Bronchial epithelial cell (primary cell): Measurements from ENCODE around the gene PDE6G. TPM values are rescaled to one million over a fixed set of nuclear protein-coding genes. Genes with fewer than 3 reads are reported as not detected.
A peak's percentile ranks its signal among the peaks of the same experiment; 100 is the strongest.

Experiments
- DNase-seq: peaks from one replicate; pipeline ENCODE4 v3.0.0-alpha.2; 2010; ENCODE audit warnings: low read depth
- FAIRE-seq: peaks from 2 replicates; lab custom pipeline; 2011; peaks lifted over from hg19 to GRCh38; lab: Jason Lieb, UNC
- H3K27me3 ChIP-seq: 2 replicates; pipeline ENCODE4 v1.5.1; 2011; ENCODE audit warnings: low read length; ENCODE audit not compliant: control insufficient read depth, insufficient read depth
- H3K36me3 ChIP-seq: 2 replicates; pipeline ENCODE4 v1.5.1; 2011; ENCODE audit warnings: low read length; ENCODE audit not compliant: control insufficient read depth, insufficient read depth
- H3K4me3 ChIP-seq: 2 replicates; pipeline ENCODE4 v1.5.1; 2011; ENCODE audit warnings: mild to moderate bottlenecking, low read depth, low read length, control low read depth
- CTCF ChIP-seq: IDR thresholded peaks from 2 replicates; pipeline ENCODE4 v1.5.1; 2011; ENCODE audit warnings: mild to moderate bottlenecking, moderate library complexity, low read length, control low read depth, inconsistent platforms; ENCODE audit not compliant: insufficient read depth, severe bottlenecking
- total RNA-seq: library from RNA; depleted of rRNA; stranded (reverse); fragments of >200 nt; gene quantifications from 2 replicates; pipeline ENCODE4 v1.2.1, GENCODE V29; 2014

The PDE6G gene
- total RNA-seq, 1 donor from 2014 or later: not detected

GRCh38 chr17:81601525-81602120, 54.7 kb downstream of the PDE6G start:
- H3K4me3 ChIP-seq: no peak overlapping the region
- FAIRE-seq: no peak
- peaks cover 42% of the 10 kb centered on the region for H3K36me3 ChIP-seq
- no peaks in the 10 kb centered on the region for H3K27me3 ChIP-seq
- peak; percentile 77 for TF ChIP-seq CTCF
- peak; percentile 62 for DNase-seq

Other genes starting within 250 kb of the PDE6G start
- gene ACTG1, start 143.7 kb downstream of the PDE6G start, total RNA-seq: 2,981 and 3,623 TPM in 2 replicates
- 1.2 and 1.3 TPM in 2 replicates for gene FSCN2, start 128.2 kb downstream of the PDE6G start, total RNA-seq
- 10.5 and 12.8 TPM in 2 replicates for gene FAAP100, start 104.2 kb downstream of the PDE6G start, total RNA-seq
- gene NPLOC4, start 19.4 kb downstream of the PDE6G start, total RNA-seq: 60.0 and 61.2 TPM in 2 replicates
- 0.53 and 0.64 TPM in 2 replicates for gene TSPAN10, start 19.3 kb downstream of the PDE6G start, total RNA-seq
- gene OXLD1, start 10.1 kb upstream of the PDE6G start, total RNA-seq: 47.7 and 73.7 TPM in 2 replicates
- 6.8 and 10.2 TPM in 2 replicates for gene CCDC137, start 10.2 kb upstream of the PDE6G start, total RNA-seq
- gene ARL16, start 27.3 kb upstream of the PDE6G start, total RNA-seq: 23.0 and 25.8 TPM in 2 replicates
- 77.7 and 84.4 TPM in 2 replicates for gene HGS, start 27.5 kb upstream of the PDE6G start, total RNA-seq
- gene MRPL12, start 46.8 kb upstream of the PDE6G start, total RNA-seq: 11.6 and 13.6 TPM in 2 replicates
- 20.3 and 21.1 TPM in 2 replicates for gene SLC25A10, start 55.7 kb upstream of the PDE6G start, total RNA-seq
- gene GCGR, start 147.6 kb upstream of the PDE6G start, total RNA-seq: not detected in 2 replicates
- gene MCRIP1, start 176.7 kb upstream of the PDE6G start, total RNA-seq: 25.8 and 32.6 TPM in 2 replicates
- 0.13 TPM in 1 of 2 replicates, not detected in the other for gene PPP1R27, start 178.5 kb upstream of the PDE6G start, total RNA-seq
- 673 and 821 TPM in 2 replicates for gene P4HB, start 204.0 kb upstream of the PDE6G start, total RNA-seq
- 57.4 and 67.0 TPM in 2 replicates for gene ARHGDIA, start 214.8 kb upstream of the PDE6G start, total RNA-seq
- gene ALYREF, start 235.0 kb upstream of the PDE6G start, total RNA-seq: 105 and 145 TPM in 2 replicates
- 237 and 251 TPM in 2 replicates for gene ANAPC11, start 235.2 kb upstream of the PDE6G start, total RNA-seq
- gene NPB, start 245.7 kb upstream of the PDE6G start, total RNA-seq: 0.26 and 0.51 TPM in 2 replicates